ENCODE results near the gene TMEM141. TPM values are rescaled to one million over a fixed set of nuclear protein-coding genes. Genes with fewer than 3 reads are reported as not detected.

Gene TMEM141
- total RNA-seq, 4 donors from 2014 or later, result 179 to 392 (median 224) TPM

DNA sequence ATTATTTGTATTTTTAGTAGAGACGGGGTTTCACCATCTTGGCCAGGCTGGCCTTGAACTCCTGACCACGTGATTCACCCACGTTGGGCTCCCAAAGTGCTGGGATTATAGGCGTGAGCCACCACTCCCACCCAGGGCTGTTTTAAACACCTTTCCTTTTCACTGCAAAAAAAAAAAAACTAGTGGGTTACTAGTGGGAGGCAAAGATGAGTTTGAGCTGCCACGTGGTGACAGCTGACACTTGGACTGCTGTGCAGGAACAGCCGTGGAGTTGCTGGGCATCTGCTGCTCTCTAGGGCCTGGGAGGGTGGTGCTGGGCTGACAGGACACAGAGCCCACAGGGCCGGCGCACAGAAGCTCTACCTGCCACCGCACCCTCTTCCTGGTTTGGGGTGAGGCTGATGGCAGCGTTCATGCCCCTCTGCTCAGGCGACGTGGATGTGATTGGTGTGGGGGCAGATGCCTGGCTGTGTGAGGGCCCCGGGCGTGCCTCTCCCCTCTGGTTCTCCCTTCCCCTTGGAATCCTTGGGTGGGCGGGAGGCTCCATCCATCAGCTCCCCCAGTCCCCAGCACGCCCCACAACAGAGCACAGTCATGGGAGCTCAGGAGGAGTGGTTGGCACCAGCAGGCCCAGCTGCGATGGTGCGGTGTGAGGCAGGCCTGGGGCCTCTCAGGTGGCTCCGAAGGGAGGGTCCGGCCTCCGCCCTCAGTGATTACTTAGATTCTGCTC is 33.5 kb downstream of the TMEM141 start:
- Histone ChIP-seq H3K4me1 (peaks cover 0 to 12% (median 4%) of the 10 kb centered on the region in 4 donors), H3K9me3 (no peaks in the 10 kb centered on the region), H3K4me3 (no peak overlapping the region), H3K36me3 (peaks cover 0 to 27% (median 8%) of the 10 kb centered on the region in 4 donors), H3K27me3 (no peaks in the 10 kb centered on the region), H3K27ac (no peak overlapping the region)
- TF ChIP-seq POLR2A (IDR thresholded peaks at IDR 0.05), result no peak
- TF ChIP-seq, protein P1, sequence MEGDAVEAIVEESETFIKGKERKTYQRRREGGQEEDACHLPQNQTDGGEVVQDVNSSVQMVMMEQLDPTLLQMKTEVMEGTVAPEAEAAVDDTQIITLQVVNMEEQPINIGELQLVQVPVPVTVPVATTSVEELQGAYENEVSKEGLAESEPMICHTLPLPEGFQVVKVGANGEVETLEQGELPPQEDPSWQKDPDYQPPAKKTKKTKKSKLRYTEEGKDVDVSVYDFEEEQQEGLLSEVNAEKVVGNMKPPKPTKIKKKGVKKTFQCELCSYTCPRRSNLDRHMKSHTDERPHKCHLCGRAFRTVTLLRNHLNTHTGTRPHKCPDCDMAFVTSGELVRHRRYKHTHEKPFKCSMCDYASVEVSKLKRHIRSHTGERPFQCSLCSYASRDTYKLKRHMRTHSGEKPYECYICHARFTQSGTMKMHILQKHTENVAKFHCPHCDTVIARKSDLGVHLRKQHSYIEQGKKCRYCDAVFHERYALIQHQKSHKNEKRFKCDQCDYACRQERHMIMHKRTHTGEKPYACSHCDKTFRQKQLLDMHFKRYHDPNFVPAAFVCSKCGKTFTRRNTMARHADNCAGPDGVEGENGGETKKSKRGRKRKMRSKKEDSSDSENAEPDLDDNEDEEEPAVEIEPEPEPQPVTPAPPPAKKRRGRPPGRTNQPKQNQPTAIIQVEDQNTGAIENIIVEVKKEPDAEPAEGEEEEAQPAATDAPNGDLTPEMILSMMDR (IDR thresholded peaks at IDR 0.05), result no peak
- TF ChIP-seq EP300 (IDR thresholded peaks at IDR 0.05; ENCODE audit: low read depth), result no peak
- no peak for TF ChIP-seq POLR2AphosphoS5 (IDR thresholded peaks at IDR 0.05)
- in situ Hi-C loops (cut with MboI; ENCODE audit: low pct_ligation_motif_present in 1 of 4, low pct_unique_long_range_greater_than_20kb in 1 of 4, low sequenced_read_pairs in 3 of 4), result no loop called here
- intact Hi-C loops (cut with DNase I; ENCODE audit: low total_unique reads), result no loop called here
- WGBS, 2 donors (ENCODE audit: low coverage in 1 of 2), result 91% methylated on average over 20 of the region's 21 CpGs; no CpG with 5 or more reads in 1 of the 2 donors
- DNase-seq, result no peak

DNA sequence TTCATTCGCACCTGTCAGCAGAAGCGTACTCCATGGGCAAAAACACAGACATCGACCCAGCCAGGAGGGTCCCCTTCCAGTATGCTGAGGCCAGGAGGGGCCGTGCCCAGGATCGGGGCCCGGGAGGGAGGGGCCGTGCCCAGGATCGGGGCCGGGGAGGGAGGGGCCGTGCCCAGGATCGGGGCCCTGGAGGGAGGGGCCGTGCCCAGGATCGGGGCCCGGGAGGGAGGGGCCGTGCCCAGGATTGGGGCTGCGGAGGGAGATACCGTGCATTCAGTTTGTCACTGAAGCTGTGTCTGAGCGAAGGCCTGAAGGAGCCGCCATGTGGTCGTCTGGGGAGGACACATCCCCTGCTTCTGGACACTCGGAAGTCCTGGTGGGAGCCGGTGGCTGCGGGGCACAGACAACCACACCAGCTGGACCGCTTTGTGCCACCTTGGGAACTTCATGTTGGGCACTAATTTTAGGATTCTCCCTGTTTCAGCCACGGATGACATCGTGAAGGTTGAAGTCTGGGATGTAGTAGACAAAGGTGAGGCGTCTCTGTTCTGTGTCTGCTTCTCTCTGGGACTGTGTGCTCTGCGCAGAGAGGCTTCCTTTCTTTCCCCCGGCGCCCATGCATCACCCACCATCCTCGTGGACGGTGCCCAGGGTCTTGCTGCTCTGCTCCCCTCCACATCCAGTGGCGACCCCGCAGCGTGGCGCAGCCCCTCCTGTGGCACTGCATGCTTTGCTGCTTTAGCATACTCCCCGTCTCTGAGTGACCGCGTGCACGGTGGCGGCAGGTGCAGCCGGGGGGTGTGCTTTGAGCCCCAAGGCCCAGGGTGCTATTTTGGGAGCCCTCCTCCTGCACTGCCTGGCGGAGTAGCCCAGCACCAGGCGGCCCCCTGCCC is 34.4 kb downstream of the TMEM141 start:
- Histone ChIP-seq H3K27me3 (no peaks in the 10 kb centered on the region), H3K9me3 (no peaks in the 10 kb centered on the region), H3K4me1 (peaks cover 0 to 12% (median 4%) of the 10 kb centered on the region in 4 donors), H3K27ac (no peak overlapping the region), H3K4me3 (no peak overlapping the region), H3K36me3 (peaks cover 0 to 34% (median 12%) of the 10 kb centered on the region in 4 donors)
- WGBS, 2 donors (ENCODE audit: low coverage in 1 of 2), result 91% methylated on average over 44 of the region's 44 CpGs; no CpG with 5 or more reads in 1 of the 2 donors
- intact Hi-C loops (cut with DNase I; ENCODE audit: low total_unique reads) (no loop called here), in situ Hi-C loops (cut with MboI; ENCODE audit: low pct_ligation_motif_present in 1 of 4, low pct_unique_long_range_greater_than_20kb in 1 of 4, low sequenced_read_pairs in 3 of 4) (no loop called here)
- DNase-seq, result no peak
- TF ChIP-seq POLR2AphosphoS5 (IDR thresholded peaks at IDR 0.05) (no peak), POLR2A (IDR thresholded peaks at IDR 0.05) (no peak)
- TF ChIP-seq, protein P1 (IDR thresholded peaks at IDR 0.05), result no peak

DNA sequence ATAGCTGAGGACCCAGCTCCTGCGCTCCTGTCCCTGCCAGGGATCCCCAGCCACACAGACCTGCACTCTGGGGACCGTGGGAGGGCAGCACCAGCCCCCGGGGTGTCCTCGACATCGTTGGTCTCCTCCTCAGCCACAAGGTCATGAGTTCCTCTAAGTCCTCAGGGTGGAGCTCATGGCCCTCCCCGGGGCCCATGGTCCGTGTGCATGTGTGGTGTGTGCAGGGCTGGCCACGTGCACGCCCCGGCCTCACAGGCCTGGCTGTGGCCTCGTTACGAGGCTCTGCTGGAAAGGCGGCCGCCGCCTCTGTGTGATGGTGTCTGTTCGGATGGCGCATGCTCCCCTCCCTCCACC is 35.0 kb downstream of the TMEM141 start:
- no peaks in the 10 kb centered on the region for H3K9me3 ChIP-seq
- intact Hi-C loops (cut with DNase I; ENCODE audit: low total_unique reads), result no loop called here
- no peak for TF ChIP-seq POLR2AphosphoS5 (IDR thresholded peaks at IDR 0.05)
- TF ChIP-seq, protein P1 (IDR thresholded peaks at IDR 0.05), result no peak
- TF ChIP-seq EP300 (IDR thresholded peaks at IDR 0.05; ENCODE audit: low read depth), result no peak
- TF ChIP-seq POLR2A (IDR thresholded peaks at IDR 0.05), result no peak
- DNase-seq, result no peak
- H3K4me3 ChIP-seq, result no peak overlapping the region
- peaks cover 0 to 7% (median 2%) of the 10 kb centered on the region in 4 donors for H3K4me1 ChIP-seq
- no peak overlapping the region for H3K27ac ChIP-seq
- H3K27me3 ChIP-seq, result no peaks in the 10 kb centered on the region
- WGBS, 2 donors (ENCODE audit: low coverage in 1 of 2), result 92% methylated on average over 12 of the region's 17 CpGs; no CpG with 5 or more reads in 1 of the 2 donors
- H3K36me3 ChIP-seq, result peaks cover 0 to 36% (median 15%) of the 10 kb centered on the region in 4 donors
- in situ Hi-C loops (cut with MboI; ENCODE audit: low pct_ligation_motif_present in 1 of 4, low pct_unique_long_range_greater_than_20kb in 1 of 4, low sequenced_read_pairs in 3 of 4), result no loop called here
